ENCODE results near the gene NPBWR2.

DNA sequence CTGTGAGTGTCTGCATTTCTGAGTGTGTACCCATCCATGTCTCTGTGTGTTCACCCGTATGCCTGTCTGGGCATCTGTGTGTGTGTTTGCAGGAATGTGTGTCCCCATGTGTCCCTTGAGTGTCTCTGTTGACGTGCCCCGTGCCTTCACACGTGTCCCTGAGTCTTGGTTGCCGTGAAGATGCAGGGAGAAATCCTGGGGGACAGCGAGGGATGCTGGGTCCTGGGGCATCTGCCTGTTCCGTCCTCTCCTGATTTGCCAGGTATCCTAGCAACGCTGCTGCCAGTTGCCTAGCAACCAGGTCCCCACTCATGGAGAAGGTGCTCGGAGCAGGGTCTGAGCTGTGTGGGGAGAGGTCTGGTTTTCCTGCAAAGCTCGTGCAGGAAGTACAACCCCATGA is 17.2 kb downstream of the NPBWR2 start:
- no peak for TF ChIP-seq EZH2phosphoT487 (IDR thresholded peaks at IDR 0.05; ENCODE audit: borderline replicate concordance)
- no peak for TF ChIP-seq YY1 (IDR thresholded peaks at IDR 0.05; ENCODE audit: extremely low read depth, insufficient replicate concordance, low read depth, low read length)
- TF ChIP-seq, protein P1, sequence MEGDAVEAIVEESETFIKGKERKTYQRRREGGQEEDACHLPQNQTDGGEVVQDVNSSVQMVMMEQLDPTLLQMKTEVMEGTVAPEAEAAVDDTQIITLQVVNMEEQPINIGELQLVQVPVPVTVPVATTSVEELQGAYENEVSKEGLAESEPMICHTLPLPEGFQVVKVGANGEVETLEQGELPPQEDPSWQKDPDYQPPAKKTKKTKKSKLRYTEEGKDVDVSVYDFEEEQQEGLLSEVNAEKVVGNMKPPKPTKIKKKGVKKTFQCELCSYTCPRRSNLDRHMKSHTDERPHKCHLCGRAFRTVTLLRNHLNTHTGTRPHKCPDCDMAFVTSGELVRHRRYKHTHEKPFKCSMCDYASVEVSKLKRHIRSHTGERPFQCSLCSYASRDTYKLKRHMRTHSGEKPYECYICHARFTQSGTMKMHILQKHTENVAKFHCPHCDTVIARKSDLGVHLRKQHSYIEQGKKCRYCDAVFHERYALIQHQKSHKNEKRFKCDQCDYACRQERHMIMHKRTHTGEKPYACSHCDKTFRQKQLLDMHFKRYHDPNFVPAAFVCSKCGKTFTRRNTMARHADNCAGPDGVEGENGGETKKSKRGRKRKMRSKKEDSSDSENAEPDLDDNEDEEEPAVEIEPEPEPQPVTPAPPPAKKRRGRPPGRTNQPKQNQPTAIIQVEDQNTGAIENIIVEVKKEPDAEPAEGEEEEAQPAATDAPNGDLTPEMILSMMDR (IDR thresholded peaks at IDR 0.05 in 2 of 3, conservative IDR thresholded peaks at IDR 0.05 in 1 of 3; ENCODE audit: borderline replicate concordance in 1 of 3, insufficient read depth in 1 of 3, low read depth in 2 of 3, low read length in 2 of 3): no peak
- TF ChIP-seq RAD21 (IDR thresholded peaks at IDR 0.05; ENCODE audit: low read depth): no peak
- no peak for TF ChIP-seq TCF7L2 (IDR thresholded peaks at IDR 0.05; ENCODE audit: borderline replicate concordance, extremely low read depth, insufficient read depth, insufficient read length)
- TF ChIP-seq, protein P2, sequence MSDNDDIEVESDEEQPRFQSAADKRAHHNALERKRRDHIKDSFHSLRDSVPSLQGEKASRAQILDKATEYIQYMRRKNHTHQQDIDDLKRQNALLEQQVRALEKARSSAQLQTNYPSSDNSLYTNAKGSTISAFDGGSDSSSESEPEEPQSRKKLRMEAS (IDR thresholded peaks at IDR 0.05): no peak
- no peak for TF ChIP-seq EZH2 (IDR thresholded peaks at IDR 0.05)
- TF ChIP-seq POLR2AphosphoS5 (IDR thresholded peaks at IDR 0.05; ENCODE audit: low read depth, low read length): no peak
- TF ChIP-seq CEBPB (IDR thresholded peaks at IDR 0.05; ENCODE audit: low read depth): no peak
